ENCODE measurements around the gene TPRG1L.

TPRG1L gene

GRCh38 chr1:3649342-3650247 lies 24.8 kb downstream of the TPRG1L start, which contains the start of gene WRAP73:
WRAP73 (minus strand) TSS chr1:3650103; CDS start chr1:3649999, 104 bp downstream.
- DNase-seq, result peak; percentile 92

- no peak for DNase-seq
Measured at GRCh38 chr1:3650248-3651025, 25.6 kb downstream of the TPRG1L start.

GRCh38 chr1:3651026-3651929 lies 26.5 kb downstream of the TPRG1L start:
- DNase-seq, result no peak

- peak; percentile 88 for DNase-seq
Measured at GRCh38 chr1:3651930-3652547, 27.2 kb downstream of the TPRG1L start, which contains the start of gene TP73. TP73 (plus strand) TSS chr1:3652516; CDS start chr1:3682366, 29,850 bp downstream.

GRCh38 chr1:3652548-3653285 lies 27.9 kb downstream of the TPRG1L start:
- peak; percentile 67 for DNase-seq

GRCh38 chr1:3653286-3653618 lies 28.4 kb downstream of the TPRG1L start:
- no peak for DNase-seq

GRCh38 chr1:3654549-3655281 lies 29.9 kb downstream of the TPRG1L start:
- DNase-seq, result no peak

GRCh38 chr1:3656450-3657095 lies 31.8 kb downstream of the TPRG1L start:
- DNase-seq, result no peak

- peak; percentile 49 for DNase-seq
Measured at GRCh38 chr1:3657096-3657475, 32.3 kb downstream of the TPRG1L start.

- DNase-seq, result peak; percentile 50
Measured at GRCh38 chr1:3657578-3658230, 32.9 kb downstream of the TPRG1L start.

GRCh38 chr1:3658231-3658615 lies 33.4 kb downstream of the TPRG1L start:
- peak; percentile 89 for DNase-seq

- no peak for DNase-seq
Measured at GRCh38 chr1:3659093-3659492, 34.3 kb downstream of the TPRG1L start.

GRCh38 chr1:3660704-3661103 lies 35.9 kb downstream of the TPRG1L start:
- peak; percentile 3 for DNase-seq

- no peak for DNase-seq
Measured at GRCh38 chr1:3661631-3662030, 36.8 kb downstream of the TPRG1L start.

GRCh38 chr1:3662080-3662671 lies 37.4 kb downstream of the TPRG1L start:
- DNase-seq, result peak; percentile 8

- peak; percentile 86 for DNase-seq
Measured at GRCh38 chr1:3663999-3664699, 39.3 kb downstream of the TPRG1L start.

GRCh38 chr1:3664700-3665375 lies 40.0 kb downstream of the TPRG1L start:
- DNase-seq, result peak; percentile 51

- peak; percentile 53 for DNase-seq
Measured at GRCh38 chr1:3668148-3668547, 43.3 kb downstream of the TPRG1L start.
